Ammon's horn (tissue), 1 donor: Measurements from ENCODE around the gene SF3B2.
A peak's percentile ranks its signal among the peaks of the same experiment; 100 is the strongest.
"Not testable (repeated sequence)": the region's sequence is repeated elsewhere in the genome, so short reads cannot be mapped to it uniquely, and the experiment has no call there.

Source experiments
- DNase-seq: peaks from one replicate; pipeline ENCODE4 v3.0.0-alpha.2; 2016; ENCODE audit warnings: low spot score

Gene SF3B2

GRCh38 chr11:66051766-66052663, at the start of gene SF3B2:
Gene SF3B2, plus strand, starts transcription at chr11:66052364. Its CDS starts 21 bp downstream, at chr11:66052385.
- peak; percentile 99 for DNase-seq

- peak; percentile 73 for DNase-seq
These were observed 49.4 kb upstream of the SF3B2 start for GRCh38 chr11:66002648-66003225.

GRCh38 chr11:66003291-66003690, 48.9 kb upstream of the SF3B2 start:
- DNase-seq = no peak

- no peak for DNase-seq
These were observed 48.0 kb upstream of the SF3B2 start for GRCh38 chr11:66004186-66004585.

GRCh38 chr11:66006134-66006890, 45.9 kb upstream of the SF3B2 start:
- DNase-seq = no peak

- DNase-seq = no peak
These were observed 45.3 kb upstream of the SF3B2 start for GRCh38 chr11:66006891-66007176.

GRCh38 chr11:66007201-66007634, 44.9 kb upstream of the SF3B2 start:
- no peak for DNase-seq

GRCh38 chr11:66008095-66008467, 44.1 kb upstream of the SF3B2 start:
- no peak for DNase-seq

GRCh38 chr11:66008468-66009101, 43.6 kb upstream of the SF3B2 start:
- no peak for DNase-seq

GRCh38 chr11:66010036-66010435, 42.1 kb upstream of the SF3B2 start:
- DNase-seq = not testable (repeated sequence)

- no peak for DNase-seq
These were observed 40.9 kb upstream of the SF3B2 start for GRCh38 chr11:66011239-66011784.

GRCh38 chr11:66011785-66012303, 40.3 kb upstream of the SF3B2 start, which contains the start of gene CST6:
Gene CST6, plus strand, starts transcription at chr11:66012008. Its CDS starts 37 bp downstream, at chr11:66012045.
- no peak for DNase-seq

- DNase-seq = no peak
These were observed 39.7 kb upstream of the SF3B2 start for GRCh38 chr11:66012371-66012945.

GRCh38 chr11:66012946-66013761, 39.0 kb upstream of the SF3B2 start:
- peak; percentile 16 for DNase-seq

GRCh38 chr11:66013762-66014100, 38.4 kb upstream of the SF3B2 start:
- no peak for DNase-seq

GRCh38 chr11:66014804-66015453, 37.2 kb upstream of the SF3B2 start:
- no peak for DNase-seq

- no peak for DNase-seq
These were observed 36.7 kb upstream of the SF3B2 start for GRCh38 chr11:66015454-66015881.

- DNase-seq = no peak
These were observed 36.0 kb upstream of the SF3B2 start for GRCh38 chr11:66015936-66016792.

- DNase-seq = no peak
These were observed 35.4 kb upstream of the SF3B2 start for GRCh38 chr11:66016793-66017177.
